ENCODE measurements around the gene TGFB2.
"Not testable (repeated sequence)": the region's sequence is repeated elsewhere in the genome, so short reads cannot be mapped to it uniquely, and the experiment has no call there.

TGFB2 gene

GRCh38 chr1:218344814-218345672 is at the start of gene TGFB2:
TGFB2 (plus strand) TSS chr1:218345336; CDS start chr1:218346702, 1,366 bp downstream.
- no peak for DNase-seq

DNA sequence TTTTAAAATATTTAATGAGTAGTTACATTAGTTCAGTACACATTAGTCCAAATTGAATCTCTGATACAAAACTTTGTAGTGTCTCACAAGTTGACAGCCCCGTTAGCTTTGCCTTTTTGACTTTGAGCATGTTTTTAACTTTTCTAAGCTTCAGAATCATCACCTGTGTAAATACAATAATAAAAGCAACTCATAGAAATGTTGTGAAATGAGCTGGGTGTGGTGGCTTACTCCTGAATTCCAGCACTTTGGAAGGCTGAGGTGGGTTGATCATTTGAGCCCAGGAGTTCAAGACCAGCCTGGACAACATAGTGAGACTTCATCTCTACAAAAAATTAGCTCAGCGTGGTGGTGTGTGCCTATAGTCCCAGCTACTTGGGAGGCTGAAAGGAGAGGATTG is 49.0 kb upstream of the TGFB2 start:
- no peak for DNase-seq

- DNase-seq: no peak
Measured at GRCh38 chr1:218297461-218297860, 47.7 kb upstream of the TGFB2 start.

GRCh38 chr1:218297867-218298266 is 47.3 kb upstream of the TGFB2 start:
- DNase-seq: no peak

DNA sequence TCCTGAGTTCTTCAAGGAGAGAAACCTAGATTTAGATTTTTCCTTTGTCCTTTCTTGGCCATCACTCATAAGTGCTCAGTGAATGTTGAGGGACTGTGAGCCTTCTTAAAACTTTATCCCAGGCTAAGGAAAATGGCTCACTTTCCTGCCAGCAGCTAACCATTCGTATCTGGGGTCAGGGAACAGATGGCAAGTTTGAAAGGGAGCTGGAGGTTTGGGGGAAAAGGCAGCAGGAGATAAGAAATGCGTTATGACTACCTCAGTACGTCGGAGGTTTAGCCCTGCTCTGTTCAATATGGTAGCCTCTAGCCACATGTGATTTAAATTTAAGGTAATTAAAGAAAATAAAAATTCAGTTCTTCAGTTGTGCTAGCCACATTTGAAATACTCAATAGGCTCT is 46.7 kb upstream of the TGFB2 start:
- no peak for DNase-seq

DNA sequence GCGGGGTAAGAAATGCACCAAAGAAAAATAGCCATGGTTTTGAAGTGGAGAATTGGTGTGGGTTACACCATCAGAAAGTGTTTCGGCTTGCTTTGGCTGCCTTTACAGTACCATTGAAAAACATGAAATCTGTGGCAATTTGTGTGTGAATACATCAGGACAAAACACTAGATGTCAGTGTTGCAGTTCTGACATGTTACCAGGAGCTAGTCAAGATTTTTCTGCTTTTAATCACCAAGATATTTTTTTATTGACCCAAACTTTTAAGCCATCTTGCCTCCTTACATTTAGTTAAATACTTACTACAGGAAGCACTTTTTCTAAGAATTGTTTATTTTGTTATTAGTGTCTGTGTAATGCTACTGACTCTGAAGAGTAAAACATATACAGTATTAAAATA is 45.7 kb upstream of the TGFB2 start:
- no peak for DNase-seq

GRCh38 chr1:218301217-218301616 is 43.9 kb upstream of the TGFB2 start:
- no peak for DNase-seq

DNA sequence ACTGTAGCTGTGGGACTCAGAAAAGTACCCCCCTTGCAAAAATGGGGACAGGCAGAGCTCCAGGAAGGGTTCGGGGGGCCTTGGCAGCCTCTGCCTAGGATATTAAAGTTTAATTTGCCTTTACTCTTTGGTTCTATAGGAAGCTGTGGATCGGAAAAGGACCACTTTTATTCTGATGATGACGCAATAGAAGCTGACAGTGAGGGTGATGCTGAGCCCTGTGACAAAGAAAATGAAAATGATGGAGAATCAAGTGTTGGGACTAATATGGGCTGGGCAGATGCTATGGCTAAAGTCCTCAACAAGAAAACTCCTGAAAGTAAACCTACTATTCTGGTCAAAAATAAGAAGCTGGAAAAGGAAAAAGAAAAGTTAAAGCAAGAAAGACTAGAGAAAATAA is 43.0 kb upstream of the TGFB2 start:
- no peak for DNase-seq

DNA sequence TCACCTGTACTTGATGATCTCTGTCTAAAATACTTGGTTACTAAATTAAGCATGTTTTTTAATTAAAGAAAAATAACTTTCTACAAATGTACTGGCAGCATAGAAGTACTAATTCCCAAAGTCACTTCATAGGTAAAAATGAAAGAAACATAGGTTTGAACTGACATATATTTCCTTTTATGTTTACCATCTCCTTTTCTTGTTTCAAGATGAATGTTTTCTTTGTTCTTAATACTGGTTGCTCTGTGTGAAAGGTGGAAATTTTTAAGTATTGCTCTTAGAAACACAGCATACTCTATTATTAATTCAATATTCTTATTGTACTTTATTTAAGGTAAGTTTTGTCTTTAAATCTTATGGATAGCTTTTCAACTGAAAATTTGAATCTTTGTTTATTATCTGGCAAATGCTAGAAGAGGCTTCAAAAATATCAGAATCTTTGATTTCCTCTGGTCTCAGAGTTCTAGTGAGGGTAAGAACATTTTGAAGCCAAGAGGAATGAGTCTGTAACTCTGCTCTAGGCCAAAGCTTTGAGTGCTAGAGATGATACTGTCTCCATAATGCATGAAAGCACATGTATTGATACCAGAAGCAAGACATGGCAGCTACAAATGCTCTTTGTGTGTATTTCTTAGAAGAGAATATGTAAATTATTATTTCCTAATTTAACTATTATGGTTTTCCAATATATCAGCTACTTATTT is 41.8 kb upstream of the TGFB2 start:
- no peak for DNase-seq

DNA sequence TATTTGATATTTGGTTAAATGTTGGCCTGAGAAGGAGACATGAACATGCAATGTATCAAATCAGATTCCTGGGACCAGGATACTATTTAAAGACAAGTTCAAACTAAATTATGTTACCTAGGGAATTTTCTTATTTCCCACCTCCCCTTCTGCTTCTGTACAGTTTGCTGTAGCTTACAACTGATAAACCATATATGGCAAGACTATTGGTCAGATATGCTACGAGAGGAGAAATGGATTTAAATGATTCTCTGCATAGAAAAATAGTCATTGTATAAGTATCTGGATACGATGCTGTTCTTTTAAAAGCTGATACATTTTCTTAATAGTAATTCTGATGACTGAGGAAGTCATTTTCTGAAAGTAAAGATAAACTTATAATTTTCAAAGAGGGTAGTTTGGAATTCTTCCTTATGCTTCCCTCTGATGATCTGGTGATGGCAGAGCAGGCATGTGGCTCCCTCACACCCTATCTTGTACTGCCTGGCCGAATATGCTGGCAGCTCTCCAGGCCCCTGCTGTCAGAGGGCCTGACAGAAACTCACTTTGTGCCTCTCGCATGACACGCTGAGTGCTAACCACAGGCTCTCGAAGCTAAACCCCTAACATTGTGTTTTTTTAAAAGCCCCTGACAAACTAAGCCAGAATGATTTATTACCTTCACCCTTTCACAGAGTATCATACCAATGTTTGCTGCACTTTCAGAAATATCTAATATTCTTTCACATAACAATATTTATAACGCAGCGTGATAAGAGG is 40.7 kb upstream of the TGFB2 start:
- DNase-seq: no peak

- DNase-seq: no peak
Measured at GRCh38 chr1:218305472-218306064, 39.6 kb upstream of the TGFB2 start.

DNA sequence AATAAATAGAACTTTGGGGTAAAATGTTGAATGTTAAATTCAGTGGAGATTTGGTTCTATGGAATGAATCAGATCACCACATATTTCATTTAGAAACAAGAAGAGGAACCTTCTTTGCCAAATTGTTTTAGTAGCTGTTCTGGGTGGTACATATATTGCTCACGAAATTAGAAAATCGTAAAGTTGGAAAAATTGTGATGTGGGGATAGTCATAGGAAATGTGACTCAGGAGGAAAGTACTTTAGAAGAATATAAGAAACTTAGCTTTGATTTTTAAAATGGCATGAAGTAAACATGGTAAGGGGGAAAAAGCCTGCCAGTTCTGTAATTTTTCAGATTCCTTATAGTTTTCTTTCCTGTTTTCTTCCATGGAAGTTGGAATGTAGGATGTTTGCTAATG is 32.6 kb upstream of the TGFB2 start:
- no peak for DNase-seq

DNA sequence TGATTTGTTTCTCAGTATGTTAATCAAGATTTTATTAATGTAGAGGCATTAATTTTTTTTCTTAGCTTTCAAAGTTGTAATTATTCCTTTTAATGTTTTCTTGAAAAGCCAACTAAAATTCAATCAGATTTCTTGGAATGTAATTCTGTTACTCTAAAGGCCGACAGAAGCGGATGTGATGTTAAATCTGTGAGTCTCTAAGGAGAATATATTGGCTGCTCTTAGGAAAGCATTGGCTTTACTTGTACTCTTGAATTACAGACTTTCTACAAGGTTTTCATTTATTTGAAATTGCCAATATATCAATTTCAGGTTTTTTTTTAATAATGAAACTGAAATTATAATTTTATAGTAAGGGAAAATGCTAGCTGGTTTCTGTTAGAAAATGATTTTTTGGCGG is 30.8 kb upstream of the TGFB2 start:
- no peak for DNase-seq

DNA sequence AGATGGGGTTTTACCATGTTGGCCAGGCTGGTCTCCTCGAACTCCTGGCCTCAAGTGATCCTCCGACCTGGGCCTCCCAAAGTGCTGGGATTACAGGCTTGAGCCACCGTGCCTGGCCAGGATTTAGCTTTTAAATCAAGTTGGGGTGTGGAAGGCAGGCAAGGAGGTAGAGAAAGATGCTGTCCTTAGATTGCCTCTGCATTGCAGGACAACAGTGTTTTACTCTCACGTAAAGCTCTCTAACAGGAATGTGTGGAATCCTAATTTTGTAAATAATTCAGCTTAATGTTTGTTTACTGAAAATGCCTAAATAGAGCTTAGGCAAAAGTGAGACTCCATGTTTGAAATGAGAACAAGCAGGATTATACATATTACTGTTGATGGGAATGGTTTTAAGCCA is 29.5 kb upstream of the TGFB2 start:
- DNase-seq: no peak

DNA sequence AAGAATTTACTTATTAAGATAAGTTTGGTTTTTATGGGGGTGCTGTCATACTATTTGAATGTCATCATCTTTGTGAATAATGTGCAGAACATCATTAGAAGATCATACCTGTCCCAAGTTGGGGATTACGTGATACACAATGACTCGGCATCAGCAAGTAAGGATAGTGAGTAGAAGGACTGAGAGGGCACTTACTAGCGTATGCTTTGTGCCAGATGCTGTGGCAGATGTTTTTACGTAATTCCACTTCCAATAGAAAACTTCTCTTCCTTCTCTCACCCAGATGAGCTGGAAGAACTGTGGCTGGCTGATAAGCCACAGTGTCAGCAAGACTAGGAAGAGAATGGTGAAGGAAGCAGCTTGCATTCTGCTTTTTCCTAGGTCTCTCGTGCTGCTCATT is 28.1 kb upstream of the TGFB2 start:
- no peak for DNase-seq

GRCh38 chr1:218320182-218320581 is 25.0 kb upstream of the TGFB2 start:
- DNase-seq: not testable (repeated sequence)

DNA sequence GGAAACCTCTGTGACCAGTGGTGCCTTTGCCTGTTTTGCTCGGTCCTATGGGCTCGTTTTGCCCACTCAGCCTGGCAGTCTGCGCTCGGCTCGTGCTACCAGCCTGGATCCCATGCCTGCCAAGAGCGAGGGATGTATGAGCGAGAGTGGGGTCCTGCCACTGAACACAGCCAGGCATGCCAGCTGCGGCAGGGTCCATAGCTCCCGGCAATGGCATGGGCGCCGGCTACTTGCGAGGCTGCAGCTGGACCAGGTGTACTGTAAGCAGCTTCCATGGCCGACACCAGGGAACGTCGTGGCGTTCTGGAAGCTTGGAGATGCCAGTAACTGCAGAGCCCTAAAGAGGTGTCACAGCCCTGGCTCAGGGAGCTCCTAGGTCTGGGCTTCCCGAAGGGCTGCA is 22.4 kb upstream of the TGFB2 start:
- no peak for DNase-seq

- no peak for DNase-seq
Measured at GRCh38 chr1:218323568-218324225, 21.4 kb upstream of the TGFB2 start.

DNA sequence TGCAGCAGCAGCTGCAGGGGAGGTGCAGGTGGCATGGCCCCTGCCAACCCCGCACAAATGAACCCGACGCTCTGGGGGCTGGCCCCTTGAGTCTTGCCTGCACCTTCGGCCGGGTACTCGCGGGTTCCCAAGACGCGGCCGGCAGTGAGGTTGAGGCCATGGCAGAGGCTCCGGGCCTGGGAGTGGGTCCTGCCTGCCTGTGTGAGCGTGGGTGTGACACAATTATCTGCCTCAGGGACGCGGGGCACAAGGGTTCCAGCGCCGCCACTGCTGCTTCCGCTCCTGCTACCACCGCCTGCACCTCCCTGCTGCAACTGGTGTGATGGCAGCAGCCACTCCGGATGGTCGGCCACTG is 20.9 kb upstream of the TGFB2 start:
- DNase-seq: no peak

DNA sequence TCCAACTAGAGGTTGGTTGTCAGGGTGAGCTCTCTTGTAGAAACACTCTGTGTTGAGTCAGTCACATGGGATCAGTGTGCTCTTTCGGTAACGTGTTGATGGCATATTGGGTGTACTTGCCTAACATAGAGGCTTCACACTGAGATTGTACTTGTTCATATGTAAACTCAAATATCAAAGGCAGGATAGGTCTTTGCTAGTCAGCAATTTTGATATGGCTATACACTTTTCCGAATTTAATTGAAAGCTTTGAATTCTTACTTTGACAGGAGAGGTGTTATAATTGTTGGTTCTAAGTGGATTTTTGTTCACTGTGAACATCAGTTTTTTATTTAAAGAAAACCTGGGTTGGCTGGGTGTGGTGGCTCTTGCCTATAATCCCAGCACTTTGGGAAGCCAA is 16.4 kb upstream of the TGFB2 start:
- DNase-seq: no peak

DNA sequence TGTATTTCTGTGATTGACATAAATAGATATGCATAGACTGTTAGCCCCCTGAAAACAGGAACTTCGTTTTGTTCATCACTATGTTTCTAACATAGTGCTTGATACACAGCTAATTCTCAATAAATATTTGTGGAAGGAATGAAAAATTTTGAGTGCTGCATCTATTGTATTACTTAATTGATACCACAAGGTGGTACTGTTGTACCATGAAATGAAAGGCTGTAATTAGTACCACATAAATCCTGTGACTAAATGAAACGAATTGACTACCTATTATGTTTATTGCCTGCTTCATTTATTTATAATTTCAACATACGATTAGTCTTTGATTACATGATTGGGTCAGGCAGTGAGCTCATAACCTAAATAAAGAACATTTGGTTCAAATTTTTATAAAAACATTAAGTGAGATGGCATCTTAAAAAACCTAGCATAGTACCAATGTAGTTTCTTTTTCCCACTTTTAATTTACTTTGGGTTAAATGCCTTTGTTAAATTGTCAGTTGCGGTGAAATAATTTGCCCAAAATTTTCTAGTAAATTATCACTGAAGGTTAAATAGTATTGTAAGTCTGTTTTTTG is 15.0 kb upstream of the TGFB2 start:
- no peak for DNase-seq

- no peak for DNase-seq
Measured at GRCh38 chr1:218332416-218332815, 12.7 kb upstream of the TGFB2 start.
